ENCODE data around the gene ERLEC1.

DNA sequence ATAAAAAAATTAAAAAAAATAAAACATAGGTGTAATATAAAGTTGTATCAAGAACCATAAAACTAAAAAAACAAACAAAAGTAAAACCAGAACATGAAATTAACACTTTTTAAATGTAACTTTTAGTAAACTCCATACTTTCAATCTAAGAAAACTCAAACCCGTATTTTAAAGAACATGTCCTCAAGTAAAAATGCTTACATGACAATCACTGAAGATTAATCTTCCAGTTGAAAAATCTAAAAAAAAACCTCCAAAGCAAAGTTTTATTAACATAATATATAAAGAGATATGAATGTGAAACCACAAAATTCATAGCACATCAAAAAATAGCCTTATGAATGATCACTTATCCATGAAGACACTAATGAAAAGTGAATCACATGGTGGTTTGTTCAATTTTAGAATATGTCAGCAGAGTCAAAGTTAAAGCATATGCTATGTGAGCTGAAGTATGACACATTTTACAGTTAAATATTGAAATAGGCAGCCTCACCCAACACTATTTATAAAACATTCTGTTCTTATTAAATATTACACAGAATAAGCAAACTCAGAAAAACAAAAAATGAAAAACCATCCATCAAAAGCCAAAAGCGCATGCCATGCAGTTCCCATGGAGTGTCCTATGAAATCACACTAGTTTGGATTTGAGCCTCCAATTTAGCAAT, 42.3 kb upstream of the ERLEC1 start:
- TF ChIP-seq, protein P1, sequence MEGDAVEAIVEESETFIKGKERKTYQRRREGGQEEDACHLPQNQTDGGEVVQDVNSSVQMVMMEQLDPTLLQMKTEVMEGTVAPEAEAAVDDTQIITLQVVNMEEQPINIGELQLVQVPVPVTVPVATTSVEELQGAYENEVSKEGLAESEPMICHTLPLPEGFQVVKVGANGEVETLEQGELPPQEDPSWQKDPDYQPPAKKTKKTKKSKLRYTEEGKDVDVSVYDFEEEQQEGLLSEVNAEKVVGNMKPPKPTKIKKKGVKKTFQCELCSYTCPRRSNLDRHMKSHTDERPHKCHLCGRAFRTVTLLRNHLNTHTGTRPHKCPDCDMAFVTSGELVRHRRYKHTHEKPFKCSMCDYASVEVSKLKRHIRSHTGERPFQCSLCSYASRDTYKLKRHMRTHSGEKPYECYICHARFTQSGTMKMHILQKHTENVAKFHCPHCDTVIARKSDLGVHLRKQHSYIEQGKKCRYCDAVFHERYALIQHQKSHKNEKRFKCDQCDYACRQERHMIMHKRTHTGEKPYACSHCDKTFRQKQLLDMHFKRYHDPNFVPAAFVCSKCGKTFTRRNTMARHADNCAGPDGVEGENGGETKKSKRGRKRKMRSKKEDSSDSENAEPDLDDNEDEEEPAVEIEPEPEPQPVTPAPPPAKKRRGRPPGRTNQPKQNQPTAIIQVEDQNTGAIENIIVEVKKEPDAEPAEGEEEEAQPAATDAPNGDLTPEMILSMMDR (conservative IDR thresholded peaks at IDR 0.05; ENCODE audit: low read depth, low read length): no peak
- TF ChIP-seq POLR2A (IDR thresholded peaks at IDR 0.05; ENCODE audit: low read depth, low read length) (no peak), MAFK (IDR thresholded peaks at IDR 0.05; ENCODE audit: low read depth, low read length) (peak; percentile 15; the same call in 1 of the 2 replicates), MXI1 (IDR thresholded peaks at IDR 0.05; ENCODE audit: borderline replicate concordance, low read depth, low read length) (no peak), MAZ (IDR thresholded peaks at IDR 0.05; ENCODE audit: borderline replicate concordance, low read depth, low read length) (no peak), CHD1 (IDR thresholded peaks at IDR 0.05; ENCODE audit: low read depth, low read length) (no peak), FOS (IDR thresholded peaks at IDR 0.05; ENCODE audit: low read depth, low read length) (no peak), RCOR1 (IDR thresholded peaks at IDR 0.05; ENCODE audit: insufficient replicate concordance, low read length) (no peak), RFX5 (IDR thresholded peaks at IDR 0.05; ENCODE audit: low read depth, low read length) (no peak), RAD21 (IDR thresholded peaks at IDR 0.05; ENCODE audit: low read length) (no peak), SMC3 (IDR thresholded peaks at IDR 0.05; ENCODE audit: low read depth, low read length) (no peak), BHLHE40 (IDR thresholded peaks at IDR 0.05; ENCODE audit: low read depth, low read length) (no peak)
- TF ChIP-seq, protein P2, sequence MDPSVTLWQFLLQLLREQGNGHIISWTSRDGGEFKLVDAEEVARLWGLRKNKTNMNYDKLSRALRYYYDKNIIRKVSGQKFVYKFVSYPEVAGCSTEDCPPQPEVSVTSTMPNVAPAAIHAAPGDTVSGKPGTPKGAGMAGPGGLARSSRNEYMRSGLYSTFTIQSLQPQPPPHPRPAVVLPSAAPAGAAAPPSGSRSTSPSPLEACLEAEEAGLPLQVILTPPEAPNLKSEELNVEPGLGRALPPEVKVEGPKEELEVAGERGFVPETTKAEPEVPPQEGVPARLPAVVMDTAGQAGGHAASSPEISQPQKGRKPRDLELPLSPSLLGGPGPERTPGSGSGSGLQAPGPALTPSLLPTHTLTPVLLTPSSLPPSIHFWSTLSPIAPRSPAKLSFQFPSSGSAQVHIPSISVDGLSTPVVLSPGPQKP (IDR thresholded peaks at IDR 0.05; ENCODE audit: borderline replicate concordance, low read depth, low read length): no peak
